Fibroblast of pulmonary artery (primary cell): ENCODE measurements around the gene GRIN2C.

ENCODE experiments used
- DNase-seq: peaks from one replicate; pipeline ENCODE4 v3.0.0-alpha.2; 2010; ENCODE audit warnings: low read depth
- H3K4me3 ChIP-seq: replicated peaks from 2 replicates; pipeline ENCODE4 v1.5.1; 2011; ENCODE audit warnings: low read depth, mild to moderate bottlenecking, control low read depth, low read length, moderate library complexity
- CTCF ChIP-seq: IDR thresholded peaks from 2 replicates; pipeline ENCODE4 v1.5.1; 2011; ENCODE audit warnings: mild to moderate bottlenecking, control low read depth, low read length, inconsistent platforms; ENCODE audit errors: missing control alignments

The GRIN2C gene

DNA sequence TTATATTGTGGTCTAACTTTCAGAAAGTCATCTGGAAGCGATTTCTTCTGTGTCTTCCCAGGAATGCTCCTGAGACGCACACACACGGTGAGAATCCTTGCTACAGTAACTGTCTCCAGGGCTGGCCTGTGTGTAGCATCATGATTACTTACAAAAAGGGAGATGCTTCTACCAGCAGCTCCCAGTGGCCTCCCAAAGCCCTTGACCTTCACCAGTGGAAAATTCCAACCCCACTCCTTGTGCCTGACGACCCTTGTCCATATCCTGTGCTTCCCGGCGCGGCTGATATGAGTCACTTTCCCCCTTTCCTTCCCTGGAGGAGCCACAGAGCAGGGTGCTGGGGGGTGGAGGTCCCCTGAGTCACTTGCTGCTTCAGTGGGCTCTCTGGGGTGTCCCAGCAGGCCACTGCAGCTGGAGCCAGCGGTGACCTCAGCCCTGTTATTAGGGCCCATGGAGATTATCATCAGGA lies 61.4 kb downstream of the GRIN2C start:
- H3K4me3 ChIP-seq, result no peak overlapping the region
- no peak for DNase-seq
- no peak for TF ChIP-seq CTCF

DNA sequence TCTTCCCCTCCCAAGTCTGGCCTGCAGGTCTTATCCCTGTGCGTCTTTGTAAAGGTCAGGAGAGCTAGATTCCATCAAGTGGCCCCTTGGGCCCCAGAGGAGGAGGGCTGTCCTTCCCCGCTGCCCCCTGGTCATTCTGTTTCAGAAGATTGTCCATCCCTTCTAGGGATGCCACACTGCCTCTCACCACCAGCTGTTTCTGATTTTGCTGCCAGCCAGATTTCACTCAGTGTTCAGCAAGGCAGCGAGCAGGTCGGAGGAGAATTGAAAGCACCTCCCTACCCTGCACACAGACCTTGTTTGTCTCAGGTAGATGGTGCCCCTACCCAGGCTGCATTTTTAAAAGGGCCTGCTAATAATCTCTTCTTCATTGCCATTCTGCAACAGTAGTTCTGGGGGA lies 61.9 kb downstream of the GRIN2C start:
- no peak for TF ChIP-seq CTCF
- no peak for DNase-seq
- no peak overlapping the region for H3K4me3 ChIP-seq

- no peak overlapping the region for H3K4me3 ChIP-seq
- no peak for DNase-seq
- no peak for TF ChIP-seq CTCF
Observed at GRCh38 chr17:74796866-74797265, 62.8 kb downstream of the GRIN2C start.

GRCh38 chr17:74796211-74796610 lies 63.5 kb downstream of the GRIN2C start:
- H3K4me3 ChIP-seq, result no peak overlapping the region
- no peak for DNase-seq

DNA sequence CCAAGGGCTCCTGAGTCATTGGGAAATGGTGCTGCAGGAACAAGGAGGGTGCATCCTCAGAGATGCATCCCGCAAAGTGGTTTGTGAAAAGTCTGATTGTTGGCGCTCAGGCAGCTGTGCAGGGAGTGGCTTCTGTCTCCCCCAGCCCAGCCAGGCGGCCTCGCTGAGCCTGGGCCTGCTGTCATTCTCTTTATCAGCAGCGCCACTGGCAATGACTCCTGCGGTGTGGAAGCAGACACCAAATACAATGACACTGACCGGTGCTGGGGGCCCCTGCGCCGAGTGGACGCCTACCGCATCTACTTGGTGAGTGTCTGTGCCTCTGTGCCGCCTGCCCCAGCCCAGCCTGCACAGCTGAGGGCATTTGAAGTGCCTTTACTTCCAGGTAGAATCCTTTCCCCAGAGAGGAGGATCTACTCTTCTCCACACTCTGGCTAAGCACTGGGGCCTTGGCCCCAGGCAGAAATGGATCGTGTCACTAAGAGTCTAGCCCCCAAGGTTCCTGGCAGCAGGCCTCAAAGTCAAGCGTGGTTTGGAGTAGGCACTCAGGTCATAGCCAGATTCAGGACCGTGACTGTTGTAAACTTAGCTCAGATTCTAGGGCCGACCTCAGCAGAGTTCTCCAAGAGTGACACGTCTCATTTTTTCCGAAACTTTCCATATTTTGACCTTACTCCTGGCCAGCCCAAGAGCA lies 64.2 kb downstream of the GRIN2C start:
- DNase-seq, result no peak
- no peak overlapping the region for H3K4me3 ChIP-seq
- no peak for TF ChIP-seq CTCF

More at GRCh38 chr17:74796211-74796610, 63.5 kb downstream of the GRIN2C start:
- TF ChIP-seq CTCF, result no peak

DNA sequence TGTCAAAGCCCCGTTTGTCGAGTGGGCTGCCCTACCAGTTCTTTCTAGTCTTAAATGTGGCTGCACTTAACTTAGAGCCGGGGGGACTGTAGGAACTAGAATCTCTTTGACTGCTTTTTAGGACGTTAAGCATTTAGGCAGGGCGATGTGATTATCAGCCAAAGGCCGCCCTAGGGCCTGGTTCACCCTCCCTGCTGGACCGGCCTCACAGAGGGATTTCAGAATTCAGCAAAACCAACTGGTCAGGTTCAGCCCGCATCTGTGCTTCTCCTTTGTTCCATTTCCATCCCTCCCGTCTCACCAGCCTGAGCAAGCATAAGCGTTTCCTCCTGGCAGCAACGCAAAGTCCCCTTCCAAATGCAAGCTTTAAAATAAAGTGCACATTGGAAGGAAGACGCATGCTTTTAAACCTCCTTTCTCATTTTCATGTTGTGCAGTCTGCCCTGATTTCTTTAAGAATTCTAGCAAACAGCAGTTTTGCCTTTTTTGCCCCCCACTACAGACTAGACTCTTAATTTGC lies 67.0 kb downstream of the GRIN2C start:
- H3K4me3 ChIP-seq, result no peak overlapping the region
- no peak for TF ChIP-seq CTCF
- DNase-seq, result no peak
